ENCODE measurements around the gene GNG14.

- TF ChIP-seq CTCF (IDR thresholded peaks at IDR 0.05) = no peak
- TF ChIP-seq EZH2 (IDR thresholded peaks at IDR 0.05; ENCODE audit: borderline replicate concordance, insufficient read depth, low read depth, low read length, poor library complexity, severe bottlenecking) = no peak
Measured at GRCh38 chr19:12708641-12709040, 20.8 kb downstream of the GNG14 start.

Measured in B cell (primary cell).